CD4-positive, alpha-beta T cell treated with Interleukin-4 for 4 hours (primary cell): Measurements from ENCODE around the gene EIF2AK3.
"Not testable (repeated sequence)": the region's sequence is repeated elsewhere in the genome, so short reads cannot be mapped to it uniquely, and the experiment has no call there.

Source experiments
- DNase-seq: peaks from one replicate; pipeline ENCODE4 v3.0.0-alpha.2; 2020

EIF2AK3 gene

GRCh38 chr2:88632569-88632968, 5.3 kb upstream of the EIF2AK3 start:
- no peak for DNase-seq

DNA sequence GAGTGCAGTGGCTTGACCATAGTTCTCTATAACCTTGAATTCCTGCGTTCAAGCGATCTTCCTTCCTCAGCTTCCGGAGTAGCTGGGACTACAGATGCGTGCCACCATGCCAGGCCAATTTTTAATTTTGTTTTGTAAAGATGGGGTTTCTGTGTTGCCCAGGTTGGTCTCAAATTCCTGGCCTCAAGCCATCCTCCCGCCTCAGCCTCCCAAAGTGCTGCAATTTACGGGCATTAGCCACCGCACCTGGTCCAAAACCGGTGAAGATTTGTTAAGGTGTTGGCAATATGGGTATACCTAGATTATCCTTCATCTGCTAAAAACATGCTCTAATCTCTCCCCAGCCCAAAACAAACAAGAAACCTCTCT, 1.3 kb upstream of the EIF2AK3 start:
- no peak for DNase-seq

- DNase-seq: peak; percentile 76
These were observed 749 bp upstream of the EIF2AK3 start for GRCh38 chr2:88627856-88628570.

- peak; percentile 39 for DNase-seq
These were observed 851 bp downstream of the EIF2AK3 start for GRCh38 chr2:88626171-88627054.

- no peak for DNase-seq
These were observed 2.8 kb downstream of the EIF2AK3 start for GRCh38 chr2:88624477-88624876.

- DNase-seq: not testable (repeated sequence)
These were observed 3.3 kb downstream of the EIF2AK3 start for GRCh38 chr2:88623831-88624465.

DNA sequence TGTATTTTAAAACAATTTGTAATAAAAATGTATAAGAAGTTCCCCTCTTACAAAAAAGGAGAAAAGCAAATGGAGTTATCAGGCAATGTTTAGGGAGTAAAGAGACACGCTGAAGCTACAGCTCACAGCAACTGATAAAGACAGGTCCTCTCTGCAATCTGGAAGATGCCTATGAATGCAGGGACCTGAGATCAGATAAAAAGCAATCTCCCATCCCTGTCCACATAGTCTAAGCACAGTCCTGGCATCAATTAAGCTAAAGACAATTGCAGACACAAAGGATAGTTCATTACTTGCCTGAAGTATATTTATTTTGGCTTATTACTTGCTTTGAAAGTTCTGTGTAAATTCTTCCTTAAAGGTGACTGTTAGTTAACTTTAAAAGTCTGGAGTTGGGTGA, 5.0 kb downstream of the EIF2AK3 start:
- no peak for DNase-seq

GRCh38 chr2:88621432-88621831, 5.8 kb downstream of the EIF2AK3 start:
- DNase-seq: no peak

DNA sequence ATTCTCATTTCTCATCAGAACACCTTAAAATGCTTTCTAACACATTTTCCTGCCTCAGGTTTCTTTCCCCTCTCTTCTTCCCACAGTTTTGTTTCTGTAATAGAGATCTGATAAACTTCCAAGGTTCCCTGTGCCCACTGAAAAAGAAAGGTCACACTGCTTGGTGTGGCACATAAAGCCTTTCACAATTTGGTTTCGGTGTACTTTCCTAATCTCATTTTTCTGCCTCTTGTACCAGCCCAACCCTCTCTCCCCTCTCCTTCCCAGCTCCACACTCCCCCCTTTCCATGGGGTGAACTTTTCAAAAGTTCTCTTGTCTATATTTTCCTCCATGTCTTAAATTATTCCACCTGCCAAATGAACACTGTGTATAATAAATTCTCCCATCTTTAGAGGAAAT, 7.2 kb downstream of the EIF2AK3 start:
- DNase-seq: no peak

GRCh38 chr2:88615822-88616221, 11.4 kb downstream of the EIF2AK3 start:
- no peak for DNase-seq

DNA sequence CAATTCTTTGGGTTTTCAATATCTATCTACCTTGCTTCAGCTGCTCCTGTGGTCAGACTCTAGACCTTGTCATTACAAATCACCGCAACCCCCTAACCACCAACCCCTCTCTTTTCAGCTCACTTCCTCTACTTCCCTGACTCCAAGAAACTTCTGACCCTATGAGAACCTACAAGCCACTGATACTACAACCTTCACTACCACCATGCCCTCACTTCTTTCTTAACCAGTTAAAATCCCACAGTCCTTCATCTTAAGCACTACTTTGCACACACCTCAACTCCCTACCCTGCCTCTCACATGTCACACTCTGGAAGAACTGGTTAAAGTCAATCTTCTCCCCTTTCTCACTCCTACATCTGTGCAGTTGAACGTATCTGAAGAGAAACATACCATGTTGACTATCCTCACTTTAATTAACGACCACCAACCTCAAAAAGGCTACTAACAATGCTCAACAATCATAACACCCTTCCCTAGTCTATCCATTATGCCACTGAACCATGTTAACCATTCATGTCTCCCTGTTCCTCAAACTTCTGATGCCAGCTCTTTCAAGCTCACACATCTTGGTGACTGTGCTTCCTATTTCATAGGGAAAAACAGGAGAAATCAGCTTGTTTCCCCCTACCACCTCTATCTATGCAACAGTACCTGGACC, 12.6 kb downstream of the EIF2AK3 start:
- DNase-seq: no peak

GRCh38 chr2:88613921-88614320, 13.3 kb downstream of the EIF2AK3 start:
- no peak for DNase-seq

GRCh38 chr2:88608184-88608583, 19.1 kb downstream of the EIF2AK3 start:
- DNase-seq: no peak

- no peak for DNase-seq
These were observed 19.8 kb downstream of the EIF2AK3 start for GRCh38 chr2:88607416-88607815.

GRCh38 chr2:88606371-88607030, 20.8 kb downstream of the EIF2AK3 start:
- DNase-seq: no peak

- DNase-seq: no peak
These were observed 24.1 kb downstream of the EIF2AK3 start for GRCh38 chr2:88603146-88603545.

DNA sequence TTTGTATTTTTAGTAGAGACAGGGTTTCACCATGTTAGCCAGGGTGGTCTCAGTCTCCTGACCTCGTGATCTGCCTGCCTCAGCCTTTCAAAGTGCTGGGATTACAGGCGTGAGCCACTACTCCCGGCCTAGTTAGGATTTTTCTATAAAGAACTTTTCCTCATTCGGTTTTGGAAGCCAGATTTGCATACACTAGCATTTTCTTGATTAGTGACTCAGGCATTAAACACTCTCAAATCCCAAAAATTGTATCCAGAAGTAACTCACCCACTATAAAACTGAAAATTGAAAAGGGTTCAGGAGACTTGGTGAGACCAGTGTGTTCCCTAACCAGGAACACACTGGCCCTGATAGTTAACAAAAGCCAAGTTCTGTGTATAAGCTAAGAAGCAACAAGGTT, 25.2 kb downstream of the EIF2AK3 start:
- no peak for DNase-seq

DNA sequence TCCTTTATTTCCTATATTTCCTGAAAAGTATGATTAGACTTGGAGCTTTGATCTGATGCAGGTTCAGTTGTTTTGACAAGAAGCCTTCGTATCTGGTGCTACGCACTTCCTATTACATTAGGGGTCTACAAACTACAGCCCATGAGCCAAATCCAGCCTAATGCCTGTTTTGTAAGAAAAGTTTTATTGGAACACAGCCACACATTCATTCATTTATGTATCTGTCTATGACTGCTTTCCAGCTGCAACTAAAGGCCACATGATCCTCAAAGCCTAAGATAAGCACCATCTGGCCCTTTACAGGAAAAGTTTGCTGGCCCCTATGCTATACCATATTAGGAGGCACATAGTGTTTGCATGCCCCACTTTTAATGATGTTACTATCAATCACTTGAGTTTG, 26.0 kb downstream of the EIF2AK3 start:
- no peak for DNase-seq

GRCh38 chr2:88600038-88600465, 27.2 kb downstream of the EIF2AK3 start:
- DNase-seq: peak; percentile 94

DNA sequence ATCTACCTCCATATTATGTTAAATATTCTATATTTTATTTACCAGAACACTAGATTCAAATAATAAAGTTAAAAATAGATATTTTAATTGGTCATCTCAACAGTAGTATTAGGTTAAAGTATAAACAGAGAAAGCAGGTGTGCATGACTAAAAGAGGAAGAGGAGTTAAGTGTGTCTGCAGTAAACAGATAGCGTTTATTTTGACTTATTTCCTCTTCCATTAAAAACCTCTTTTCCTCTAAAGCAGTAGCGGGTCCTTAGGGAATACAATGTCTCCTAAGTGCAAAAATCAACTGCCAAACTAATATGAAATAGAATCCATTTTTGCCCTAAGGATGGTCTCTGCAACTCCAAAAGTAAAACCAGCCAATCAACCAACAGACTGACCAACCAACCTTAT, 27.7 kb downstream of the EIF2AK3 start:
- no peak for DNase-seq

- no peak for DNase-seq
These were observed 30.1 kb downstream of the EIF2AK3 start for GRCh38 chr2:88597168-88597567.

DNA sequence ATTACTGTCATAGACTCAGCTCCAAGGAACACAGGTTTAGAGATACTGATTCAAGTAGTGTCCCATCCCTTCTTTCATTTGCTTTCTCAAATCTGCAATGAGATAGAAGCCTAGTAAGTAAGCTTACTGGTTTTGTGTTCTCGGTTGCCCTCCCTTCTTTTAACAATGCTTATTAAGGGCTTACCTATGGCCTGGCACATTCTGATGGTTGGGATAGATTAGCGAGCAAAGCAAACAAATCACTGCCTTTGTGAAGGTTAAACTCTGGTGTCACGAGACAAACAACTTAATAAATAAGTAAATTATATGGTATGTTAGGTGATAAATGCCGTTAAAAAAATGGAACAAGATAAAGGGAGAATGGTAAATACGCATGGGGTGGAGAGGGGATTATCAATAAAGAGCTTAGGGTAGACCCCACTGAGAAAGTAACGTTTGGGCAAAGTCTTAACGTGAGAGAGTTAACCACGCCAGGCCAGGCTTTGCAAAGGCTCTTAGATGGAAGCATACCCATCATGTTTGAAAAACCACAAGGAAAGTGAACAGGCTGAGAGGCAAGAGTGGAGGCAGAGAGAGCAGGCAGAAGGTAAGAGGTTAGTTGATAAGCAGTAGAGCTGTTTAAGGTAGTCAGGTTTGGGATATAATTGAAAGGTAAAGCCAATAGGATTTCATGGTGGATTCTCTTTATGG, 31.0 kb downstream of the EIF2AK3 start:
- DNase-seq: no peak
